Islet of Langerhans (tissue), 1 donor: ENCODE results near the gene FHAD1.

Experiments
- FAIRE-seq: peaks from one replicate; lab custom pipeline; 2011; peaks lifted over from hg19 to GRCh38; lab: Jason Lieb, UNC

Gene FHAD1

DNA sequence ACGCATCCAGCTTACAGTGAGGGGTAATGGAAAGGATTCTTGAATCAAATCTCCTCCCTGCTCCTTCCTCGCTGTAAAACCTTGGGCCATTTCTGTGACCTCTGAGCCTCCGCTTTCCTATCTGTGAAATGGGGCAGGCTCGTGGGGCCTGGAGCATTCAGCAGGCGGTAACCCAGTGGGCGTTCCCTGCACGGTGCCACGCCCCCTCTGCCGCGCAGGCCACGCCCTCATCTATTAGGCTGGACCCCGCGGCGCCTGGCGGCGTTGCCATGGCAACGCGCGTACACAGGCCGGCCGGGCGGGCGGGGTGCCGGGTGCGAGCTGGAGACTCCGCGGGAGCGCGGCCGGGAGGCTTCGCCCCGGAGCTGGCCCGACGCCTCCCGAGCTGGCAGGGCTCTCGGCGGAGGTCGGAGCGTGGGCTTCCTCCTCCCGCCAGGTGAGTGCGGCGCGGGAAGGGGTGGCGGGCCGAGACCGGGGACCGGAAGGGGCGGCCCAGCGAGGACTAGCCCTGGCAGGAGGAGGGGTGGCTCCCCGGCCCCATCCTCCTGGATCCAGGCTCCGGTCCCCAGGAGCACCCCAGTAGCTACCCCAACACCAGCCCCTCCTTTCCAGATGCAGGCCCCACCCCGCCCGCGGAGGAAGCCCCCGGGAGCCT lies at the start of gene FHAD1:
FHAD1 (plus strand) TSS at position 264 of the 655 bp plus-strand sequence. CDS start 4,562 bp downstream, outside the sequence.
- no peak for FAIRE-seq

DNA sequence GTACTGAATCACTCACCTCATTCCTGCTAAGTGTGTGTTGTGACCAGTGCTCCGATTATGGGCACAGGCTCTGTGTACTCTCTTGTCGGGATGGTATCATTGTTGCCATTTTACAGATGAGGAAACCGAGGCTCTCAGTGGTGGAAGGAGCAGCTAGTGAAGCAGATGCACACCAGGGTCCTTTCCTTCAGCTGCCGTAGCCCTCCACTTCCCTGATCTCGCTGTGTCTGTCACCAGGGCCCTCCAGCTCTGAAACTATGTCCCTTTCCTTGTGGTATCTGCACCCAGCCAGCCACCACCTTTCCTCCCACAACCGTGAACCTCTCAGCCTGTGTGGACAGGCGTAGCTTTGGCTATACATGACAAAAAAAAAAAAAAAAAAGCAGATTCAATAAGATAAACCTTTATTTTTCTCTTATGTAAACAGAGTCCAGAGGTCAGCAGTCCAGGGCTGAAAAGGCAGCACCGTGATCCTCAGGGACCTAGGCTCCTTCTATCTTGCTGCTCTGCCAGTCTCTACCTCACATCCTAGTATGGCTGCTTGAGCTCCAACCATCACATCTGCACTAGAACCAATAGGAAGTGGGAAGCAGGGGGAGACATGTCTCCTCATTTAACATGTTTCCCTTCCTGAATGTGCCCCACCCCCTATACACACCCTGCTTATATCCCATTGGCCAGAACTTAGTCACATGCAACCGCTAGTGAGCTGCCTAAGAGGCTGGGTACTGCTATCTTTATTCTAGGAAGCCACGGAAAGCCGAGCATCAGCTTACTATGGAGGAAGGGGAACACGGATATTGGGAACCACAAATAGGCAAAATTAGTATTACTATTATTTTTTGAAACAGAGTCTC lies 49.2 kb upstream of the FHAD1 start:
- FAIRE-seq, result no peak

DNA sequence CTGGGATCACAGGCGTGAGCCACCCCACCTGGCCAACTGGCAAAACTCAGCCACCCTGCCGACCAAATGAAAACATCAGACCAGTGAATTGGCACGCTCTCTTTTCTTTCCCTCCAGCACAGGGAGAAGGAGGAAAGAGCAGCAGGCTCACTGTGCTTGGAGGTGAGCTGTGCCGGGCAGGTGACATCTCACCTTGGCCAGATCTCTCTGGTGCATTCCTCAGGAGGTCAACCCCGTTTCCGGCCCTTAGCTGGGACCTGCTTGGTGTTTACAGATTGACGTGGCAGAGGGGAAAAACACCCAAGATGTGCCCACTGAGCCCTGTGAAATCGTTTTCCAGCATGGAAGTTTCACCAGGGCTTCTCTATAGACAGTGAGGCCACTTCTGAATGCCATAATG lies 48.3 kb upstream of the FHAD1 start:
- no peak for FAIRE-seq

DNA sequence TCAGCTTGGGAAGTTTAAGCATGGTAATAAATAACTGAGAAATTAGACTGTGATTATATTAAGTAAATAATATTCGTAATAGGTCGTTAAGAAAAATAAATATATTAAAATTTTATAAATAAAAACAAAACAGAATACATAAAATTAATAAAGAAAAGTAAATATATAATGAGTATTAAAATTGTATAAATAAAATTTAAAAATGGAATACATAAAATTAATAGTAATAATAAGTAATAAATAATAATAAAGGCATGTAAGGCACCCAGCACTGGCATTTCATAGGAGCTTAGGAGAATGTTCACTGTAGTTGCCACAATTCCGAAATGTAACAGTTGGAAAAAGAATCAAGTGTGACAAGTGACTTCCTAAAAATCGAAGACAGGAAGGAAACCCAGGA lies 45.8 kb upstream of the FHAD1 start:
- no peak for FAIRE-seq

DNA sequence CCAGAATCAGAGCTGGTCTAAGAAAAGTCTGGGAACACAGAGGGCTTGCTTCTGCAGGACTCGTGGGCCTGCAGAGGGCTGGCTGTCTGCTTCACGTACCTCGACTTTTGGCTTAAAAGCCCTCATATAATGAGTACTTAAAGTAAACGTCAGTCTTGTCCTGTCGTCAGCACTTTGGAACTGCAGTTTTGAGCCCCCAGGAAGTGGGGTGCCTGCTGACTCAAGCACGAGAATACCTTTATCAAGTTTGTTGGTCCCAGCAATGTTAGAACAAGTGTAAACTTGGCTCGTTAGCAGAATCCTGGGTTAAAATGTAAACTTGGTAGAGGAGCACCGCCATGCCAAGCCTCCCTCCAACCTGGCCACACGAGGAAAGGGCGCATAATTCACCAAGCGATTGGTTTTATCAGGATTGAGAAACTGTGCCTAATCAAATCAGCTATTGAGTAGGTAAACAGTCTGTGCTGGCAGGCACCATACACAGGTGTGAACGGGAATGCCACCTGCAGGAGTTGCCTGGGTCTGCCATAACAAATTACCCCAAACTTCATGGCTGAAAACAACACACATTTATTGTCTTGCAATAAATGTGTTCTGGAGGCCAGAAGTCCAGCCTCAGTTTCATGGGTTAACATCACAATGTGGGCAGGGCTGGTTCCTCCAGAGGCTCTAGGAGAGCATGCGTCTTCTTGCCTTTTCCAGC lies 45.0 kb upstream of the FHAD1 start:
- no peak for FAIRE-seq

DNA sequence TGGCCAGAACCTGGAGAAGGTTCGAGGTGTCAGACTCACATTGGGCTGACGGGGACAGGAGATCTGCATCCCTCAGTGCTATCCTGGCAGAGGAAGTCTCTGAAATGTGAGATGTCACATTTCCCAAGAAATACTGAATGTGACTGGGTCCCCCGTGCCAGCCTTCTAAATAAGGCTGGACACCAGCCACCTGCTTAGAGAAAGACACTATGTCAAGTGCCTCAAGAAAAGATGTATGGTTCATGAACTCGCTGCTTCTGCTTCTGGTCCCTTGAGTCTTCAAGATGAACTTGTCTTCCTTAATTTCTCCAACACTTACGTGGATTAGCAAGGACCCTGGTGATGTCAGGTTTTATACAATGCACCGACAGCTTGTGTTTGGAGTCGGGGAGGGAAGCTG lies 42.1 kb upstream of the FHAD1 start:
- no peak for FAIRE-seq

DNA sequence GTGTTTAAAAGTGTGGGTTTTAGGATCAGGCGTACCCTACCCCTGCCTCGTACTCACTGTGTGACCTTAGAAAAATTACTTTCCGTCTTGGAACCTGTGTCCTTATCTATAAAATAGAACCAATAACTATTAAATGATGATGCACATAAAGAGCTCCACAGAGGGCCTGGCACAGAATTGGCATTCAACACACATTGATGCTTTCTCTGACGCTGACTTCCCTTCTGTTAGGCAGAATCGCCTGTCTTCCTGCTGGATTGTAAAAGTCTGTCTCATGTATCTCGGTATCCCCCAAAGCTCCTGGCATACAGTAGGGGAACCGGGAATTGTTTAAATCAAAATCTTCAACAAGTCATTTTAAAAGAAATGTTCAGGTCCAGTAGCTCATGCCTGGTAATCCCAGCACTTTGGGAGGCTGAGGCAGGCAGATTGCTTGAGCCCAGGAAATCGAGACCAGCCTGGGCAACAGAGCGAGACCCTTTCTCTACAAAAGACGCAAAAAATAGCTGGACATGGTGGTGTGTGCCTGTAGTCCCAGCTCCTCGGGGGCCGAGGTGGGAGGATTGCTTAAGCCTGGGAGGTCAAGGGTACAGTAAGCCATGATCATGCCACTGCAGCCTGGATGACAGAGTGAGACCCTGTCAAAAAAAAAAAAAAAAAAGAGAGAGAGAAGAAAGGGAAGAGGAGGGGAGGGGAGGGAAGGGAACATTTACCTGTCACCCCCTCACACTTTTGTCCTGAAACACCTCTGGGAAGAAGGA lies 41.3 kb upstream of the FHAD1 start:
- FAIRE-seq, result no peak

DNA sequence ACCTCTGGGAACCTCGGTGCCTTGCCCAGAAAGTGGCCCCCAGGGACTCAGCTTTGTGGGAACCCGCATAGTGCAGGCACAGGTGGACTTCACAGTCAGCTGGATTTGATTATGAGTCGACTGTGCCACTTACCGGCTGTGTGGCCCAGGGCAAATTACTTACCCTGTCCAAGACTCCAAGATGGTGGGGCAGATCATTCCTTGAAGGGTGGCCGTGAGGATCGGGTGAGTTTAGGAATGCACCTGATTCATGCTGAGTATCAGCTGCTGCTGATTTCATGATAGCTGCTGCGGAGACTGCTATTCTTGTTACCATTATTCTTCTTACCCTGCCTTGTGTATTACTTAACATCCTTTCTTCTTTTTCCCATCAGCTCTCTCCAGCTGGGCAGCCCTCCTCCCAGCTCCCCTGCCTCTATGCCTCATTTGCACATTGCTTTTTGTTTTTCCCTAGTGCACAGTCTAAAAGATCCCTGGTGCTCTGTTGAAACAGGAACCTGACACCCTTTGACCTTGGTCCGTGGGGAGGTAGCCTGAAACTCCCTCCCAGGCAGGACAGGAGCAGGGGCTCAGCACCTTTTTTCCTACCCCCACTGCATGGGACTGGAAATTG lies 40.5 kb upstream of the FHAD1 start:
- no peak for FAIRE-seq

DNA sequence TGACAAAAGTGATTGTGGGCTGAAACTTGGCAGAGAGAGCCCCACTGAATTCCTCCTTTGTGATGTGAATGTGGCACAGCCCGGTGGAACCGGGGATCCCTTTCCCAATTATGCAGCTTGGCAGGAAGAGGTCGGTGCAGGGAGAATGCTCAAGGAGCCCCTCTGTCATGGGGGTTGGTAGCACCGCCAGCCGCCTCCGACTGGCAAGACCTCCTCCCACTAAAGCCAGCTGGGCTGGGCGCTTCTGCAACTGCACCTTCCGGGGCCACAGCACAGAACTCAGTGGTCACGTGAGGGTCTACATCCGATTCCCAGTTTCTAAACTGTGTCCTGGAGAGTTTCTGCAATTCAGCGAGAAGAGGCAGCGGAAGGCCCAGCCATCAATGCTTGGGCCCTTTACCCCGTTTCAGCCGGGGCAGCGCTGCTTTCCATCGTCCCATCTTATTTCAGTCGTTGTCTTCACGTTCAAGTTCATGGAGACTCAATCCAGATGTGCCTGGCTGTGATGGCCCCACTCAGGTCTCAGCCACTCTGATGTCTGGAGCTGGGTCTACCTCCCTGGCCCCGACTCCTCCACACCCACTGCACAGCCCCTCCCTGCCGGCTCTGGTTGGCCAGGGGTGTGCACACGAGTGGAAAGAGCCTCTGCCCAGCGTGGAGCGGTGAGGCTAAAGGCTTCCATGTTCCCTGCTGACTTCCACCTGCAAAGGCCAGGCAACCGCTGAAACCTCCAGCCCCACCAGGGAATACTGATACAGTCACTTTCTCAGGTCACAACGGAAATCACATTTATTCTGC lies 39.8 kb upstream of the FHAD1 start:
- no peak for FAIRE-seq

DNA sequence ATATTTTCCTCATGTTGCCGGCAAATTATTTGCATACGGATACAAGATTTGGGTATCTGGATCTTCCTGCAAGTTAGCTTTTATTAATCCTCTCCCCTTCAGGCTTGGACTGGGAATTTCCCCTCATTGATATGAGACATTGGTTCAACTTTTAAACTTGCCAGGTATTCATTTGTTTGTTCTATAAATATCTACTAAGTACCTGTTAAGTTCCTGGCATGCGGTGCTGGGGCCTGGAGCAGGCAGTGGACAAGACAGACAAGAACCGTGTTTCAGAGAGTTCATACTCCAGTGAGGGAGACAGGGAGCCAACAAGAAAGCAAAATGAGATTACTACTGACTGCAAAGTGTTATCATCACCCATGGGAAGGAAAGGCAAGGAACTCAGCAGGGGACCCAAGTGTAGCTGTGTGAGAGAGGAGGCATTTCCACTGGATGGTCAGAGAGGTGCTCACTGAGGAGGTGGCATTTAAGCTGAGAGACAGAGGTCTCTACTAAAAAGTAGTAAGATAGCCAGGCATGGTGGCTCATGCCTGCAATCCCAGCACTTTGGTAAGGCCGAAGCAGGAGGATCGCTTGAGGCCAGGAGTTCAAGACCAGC lies 39.1 kb upstream of the FHAD1 start:
- FAIRE-seq, result no peak

DNA sequence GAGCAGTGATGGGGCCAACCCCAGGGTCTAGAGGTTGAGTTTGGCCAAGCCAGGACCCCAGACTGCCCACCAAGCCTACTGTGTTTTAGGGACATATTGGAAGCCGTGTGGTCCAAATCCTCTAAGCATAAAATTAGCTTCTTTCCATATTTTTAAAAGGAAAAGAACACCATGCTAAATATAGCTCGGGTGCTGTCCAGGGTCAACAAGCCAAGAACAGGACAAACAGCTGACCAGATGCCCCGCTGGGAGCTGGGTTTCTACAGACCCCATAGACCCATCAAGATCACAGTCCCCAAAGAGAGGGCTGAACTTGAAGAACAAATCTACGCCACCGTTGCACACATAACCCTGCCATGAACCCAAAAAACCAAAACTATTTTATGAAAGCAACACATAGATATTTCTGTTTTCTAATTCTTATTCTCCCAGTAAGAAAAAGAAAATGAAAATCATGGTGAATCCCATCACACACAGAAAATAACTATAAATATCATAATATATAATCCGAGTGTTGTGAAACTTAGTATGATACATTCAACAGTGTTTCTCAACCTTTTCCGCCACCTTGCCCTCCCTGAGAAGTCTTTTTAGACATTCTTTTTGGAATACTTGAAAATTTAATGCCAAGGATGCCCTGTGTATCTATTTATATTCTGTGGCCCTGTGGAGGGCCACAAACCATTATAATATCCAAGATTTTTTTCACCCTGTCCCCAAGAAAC lies 36.2 kb upstream of the FHAD1 start:
- FAIRE-seq, result no peak

DNA sequence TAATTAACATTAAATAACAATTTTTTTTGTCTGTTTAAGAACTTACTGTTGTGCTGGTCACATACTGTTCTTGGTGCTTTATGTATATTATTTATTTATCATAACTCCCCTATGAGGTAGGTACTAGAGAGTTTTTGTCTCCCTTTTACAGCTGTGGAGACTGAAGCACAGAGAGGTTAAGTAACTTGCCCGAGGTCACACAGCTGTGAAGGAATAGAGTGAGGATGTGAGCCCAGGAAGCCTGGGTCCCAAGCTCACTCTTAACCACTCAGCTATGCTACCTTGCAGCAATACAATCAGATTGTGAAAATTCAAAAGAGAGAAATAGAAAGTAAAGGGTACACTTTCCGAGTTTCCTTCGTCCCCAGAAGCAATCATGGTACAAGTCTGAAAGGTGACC lies 35.6 kb upstream of the FHAD1 start:
- no peak for FAIRE-seq

DNA sequence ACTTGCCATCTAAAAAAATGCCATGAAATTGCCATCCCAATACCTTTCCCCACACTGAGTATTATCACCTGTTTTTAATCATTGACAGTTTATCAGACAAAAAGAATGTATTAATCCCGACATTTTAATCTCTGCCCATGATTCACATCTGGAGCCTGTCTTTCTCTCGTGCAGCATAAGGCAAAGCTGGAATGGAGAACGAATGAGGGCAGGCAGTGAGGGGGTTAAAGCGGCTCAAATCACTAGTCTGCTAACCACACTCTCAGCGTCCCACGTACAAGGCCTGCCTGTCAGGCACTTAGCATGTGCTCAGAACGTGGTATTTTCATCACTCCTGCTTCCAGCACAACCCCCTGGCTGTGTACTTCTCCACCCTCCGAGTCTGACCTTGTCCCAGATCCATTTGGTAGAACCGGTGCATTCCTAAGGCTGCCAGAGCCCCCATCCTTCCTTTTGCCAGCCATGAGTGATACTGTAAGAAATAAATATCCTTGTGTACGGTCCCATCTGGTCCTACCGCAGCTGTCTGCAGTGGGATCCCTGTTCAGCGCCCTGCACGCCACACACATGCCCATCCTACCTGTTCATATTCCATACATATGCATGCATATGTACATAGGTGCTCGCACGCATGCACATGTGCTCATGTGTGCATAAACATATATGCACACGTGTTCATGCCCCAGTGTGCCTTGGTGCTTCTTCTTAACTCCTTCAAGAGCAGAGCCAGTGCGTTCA lies 34.6 kb upstream of the FHAD1 start:
- FAIRE-seq, result no peak

DNA sequence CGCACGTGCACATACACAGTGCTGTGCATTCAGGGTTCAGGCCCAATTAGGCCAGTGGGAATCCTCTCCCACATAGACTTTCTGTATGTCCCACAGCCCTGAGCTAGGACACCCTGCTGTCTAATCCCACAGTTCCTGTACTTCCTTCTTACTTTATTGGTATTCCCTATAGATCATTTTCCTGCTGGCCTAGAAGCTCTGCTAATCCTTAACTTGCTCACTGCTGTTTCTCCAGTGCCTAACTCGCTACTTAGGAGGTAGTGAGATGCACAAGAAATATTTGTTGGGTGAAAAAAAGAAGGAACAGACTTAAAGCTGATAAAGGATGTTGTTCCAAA lies 34.1 kb upstream of the FHAD1 start:
- no peak for FAIRE-seq

DNA sequence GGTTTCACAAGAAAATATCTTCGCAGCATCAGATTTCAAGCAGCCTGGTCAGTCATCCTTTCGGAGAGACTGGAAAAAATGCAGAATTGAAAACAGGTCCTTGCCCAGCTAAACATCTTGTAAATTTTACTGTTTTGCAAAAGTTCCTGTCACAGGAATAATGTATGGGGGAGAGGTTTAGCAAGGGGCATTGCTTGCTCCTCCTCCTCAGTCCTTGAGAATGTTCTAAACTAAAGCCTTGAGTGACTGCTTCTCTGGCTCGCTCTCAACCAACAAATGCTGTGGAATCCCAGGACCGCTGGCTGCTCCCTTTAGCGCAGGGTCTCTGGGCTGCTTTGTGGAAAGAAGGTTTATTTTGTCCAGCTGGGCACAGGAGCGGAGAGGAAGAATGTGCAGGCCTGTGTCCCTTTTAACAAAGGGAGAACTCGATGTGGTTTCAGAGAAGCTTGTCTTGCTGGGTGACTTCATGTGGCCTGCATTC lies 33.6 kb upstream of the FHAD1 start:
- FAIRE-seq, result no peak

DNA sequence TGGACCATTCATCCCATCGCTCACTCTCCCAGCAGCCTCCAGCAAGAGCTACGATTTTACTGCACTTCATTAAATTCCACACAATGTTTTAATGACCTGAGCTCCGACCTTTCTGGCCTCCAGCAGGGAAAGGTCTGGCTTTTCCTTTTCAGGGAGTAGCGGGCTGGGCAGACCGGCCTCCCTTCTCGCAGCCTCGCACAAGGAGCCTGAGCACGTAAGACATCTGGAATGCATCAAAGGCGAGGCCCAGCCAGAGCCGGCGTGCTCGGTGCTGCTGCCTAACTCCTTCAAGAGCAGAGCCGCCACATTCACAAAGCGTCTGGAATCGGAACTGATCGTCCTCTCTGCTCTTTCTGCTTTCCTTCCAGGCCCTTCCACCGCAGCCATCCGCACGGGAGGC lies 32.5 kb upstream of the FHAD1 start:
- FAIRE-seq, result no peak

DNA sequence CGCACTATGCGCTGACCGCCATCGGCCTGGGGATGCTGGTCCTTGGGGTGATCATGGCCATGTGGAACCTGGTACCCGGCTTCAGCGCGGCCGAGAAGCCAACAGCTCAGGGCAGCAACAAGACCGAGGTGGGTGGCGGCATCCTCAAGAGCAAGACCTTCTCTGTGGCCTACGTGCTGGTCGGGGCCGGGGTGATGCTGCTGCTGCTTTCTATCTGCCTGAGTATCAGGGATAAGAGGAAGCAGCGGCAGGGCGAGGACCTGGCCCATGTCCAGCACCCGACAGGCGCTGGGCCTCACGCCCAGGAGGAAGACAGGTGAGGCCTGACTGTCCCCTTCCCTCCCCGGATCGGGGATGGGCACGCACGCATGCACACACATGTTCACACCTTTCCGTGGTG lies 31.9 kb upstream of the FHAD1 start:
- FAIRE-seq, result no peak

DNA sequence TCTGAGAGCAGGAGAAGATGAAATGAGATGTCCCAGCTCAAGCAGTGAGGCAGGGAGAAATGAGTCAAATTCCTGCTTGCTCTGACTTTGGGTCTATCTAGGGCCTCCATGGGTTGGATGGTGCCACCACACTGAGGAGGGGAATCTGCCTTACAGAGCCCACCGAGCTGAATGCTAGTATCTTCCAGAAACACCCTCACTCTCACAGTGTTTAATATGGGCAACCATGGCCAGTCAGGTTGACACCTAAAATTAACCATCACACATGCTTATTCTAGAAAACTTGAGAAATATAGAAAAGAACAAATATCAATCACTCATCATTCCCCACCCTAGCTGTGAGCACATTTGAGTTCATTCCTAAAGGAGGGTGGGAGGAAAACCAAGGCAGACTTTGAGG lies 29.4 kb upstream of the FHAD1 start:
- no peak for FAIRE-seq
